ENCODE results near the gene DEUP1. TPM values are rescaled to one million over a fixed set of nuclear protein-coding genes. Genes with fewer than 3 reads are reported as not detected.
"Not testable (repeated sequence)": the region's sequence is repeated elsewhere in the genome, so short reads cannot be mapped to it uniquely, and the experiment has no call there.

DEUP1 gene
- total RNA-seq, 1 donor, result not detected

DNA sequence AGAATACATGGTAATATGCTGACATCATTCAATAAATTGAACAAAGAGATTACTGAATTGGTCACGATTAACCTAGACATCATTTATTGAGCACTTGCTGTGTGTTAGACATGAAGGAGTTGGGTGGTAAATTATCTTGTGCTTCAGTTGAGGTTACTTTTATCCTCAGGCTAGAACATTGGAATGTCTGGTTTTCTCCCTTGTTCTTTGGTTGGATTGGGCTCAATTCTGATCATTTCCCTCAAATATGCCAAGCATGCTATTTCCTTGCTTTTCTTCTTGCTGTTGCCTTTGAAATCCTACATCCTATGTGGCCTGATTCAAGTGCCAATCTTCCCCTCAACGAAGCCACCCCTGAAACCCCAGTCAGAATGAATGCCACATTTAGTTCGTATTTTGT is 65.8 kb downstream of the DEUP1 start:
- H3K9me3 ChIP-seq (ENCODE audit: low read depth, low read length), result no peaks in the 10 kb centered on the region
- no peak overlapping the region for H3K4me3 ChIP-seq (ENCODE audit: low read length)
- H3K27me3 ChIP-seq (ENCODE audit: insufficient read depth, low read length), result peaks cover 8% of the 10 kb centered on the region
- H3K4me1 ChIP-seq (ENCODE audit: insufficient read depth, low read length), result no peaks in the 10 kb centered on the region

GRCh38 chr11:93403930-93404329 is 73.4 kb downstream of the DEUP1 start:
- no peaks in the 10 kb centered on the region for H3K4me1 ChIP-seq (ENCODE audit: insufficient read depth, low read length)
- peaks cover 18% of the 10 kb centered on the region for H3K27me3 ChIP-seq (ENCODE audit: insufficient read depth, low read length)
- H3K4me3 ChIP-seq (ENCODE audit: low read length), result no peak overlapping the region
- H3K9me3 ChIP-seq (ENCODE audit: low read depth, low read length), result no peaks in the 10 kb centered on the region

GRCh38 chr11:93407777-93408401 is 77.3 kb downstream of the DEUP1 start:
- Histone ChIP-seq H3K4me1 (ENCODE audit: insufficient read depth, low read length) (no peaks in the 10 kb centered on the region), H3K27me3 (ENCODE audit: insufficient read depth, low read length) (peaks cover 3% of the 10 kb centered on the region), H3K9me3 (ENCODE audit: low read depth, low read length) (no peaks in the 10 kb centered on the region), H3K4me3 (ENCODE audit: low read length) (no peak overlapping the region)

- H3K4me3 ChIP-seq (ENCODE audit: low read length), result no peak overlapping the region
Observed at GRCh38 chr11:93410441-93410840, 79.9 kb downstream of the DEUP1 start.

DNA sequence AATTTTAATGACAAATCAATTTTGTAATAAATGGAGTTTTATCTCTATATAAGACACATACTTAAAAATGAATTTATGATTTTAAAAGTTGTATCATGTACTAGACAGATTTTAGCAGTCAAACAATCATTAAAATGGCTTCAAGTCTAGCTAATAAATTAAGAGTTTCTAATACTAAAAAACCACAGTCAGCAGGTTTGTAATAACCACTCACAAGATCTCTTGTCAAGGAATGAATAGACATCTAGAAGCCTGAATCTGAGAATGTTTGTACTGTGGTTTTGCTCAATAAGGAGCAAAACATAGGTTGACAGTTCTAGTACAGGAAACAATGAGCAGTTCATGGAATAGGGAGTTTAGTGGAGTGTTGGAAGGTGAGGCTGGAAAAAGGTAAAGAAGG is 81.2 kb downstream of the DEUP1 start:
- Histone ChIP-seq H3K9me3 (ENCODE audit: low read depth, low read length) (no peaks in the 10 kb centered on the region), H3K4me3 (ENCODE audit: low read length) (no peak overlapping the region), H3K27me3 (ENCODE audit: insufficient read depth, low read length) (no peaks in the 10 kb centered on the region), H3K4me1 (ENCODE audit: insufficient read depth, low read length) (no peaks in the 10 kb centered on the region)

More at GRCh38 chr11:93410441-93410840, 79.9 kb downstream of the DEUP1 start:
- H3K4me1 ChIP-seq (ENCODE audit: insufficient read depth, low read length), result no peaks in the 10 kb centered on the region
- no peaks in the 10 kb centered on the region for H3K9me3 ChIP-seq (ENCODE audit: low read depth, low read length)
- no peaks in the 10 kb centered on the region for H3K27me3 ChIP-seq (ENCODE audit: insufficient read depth, low read length)

DNA sequence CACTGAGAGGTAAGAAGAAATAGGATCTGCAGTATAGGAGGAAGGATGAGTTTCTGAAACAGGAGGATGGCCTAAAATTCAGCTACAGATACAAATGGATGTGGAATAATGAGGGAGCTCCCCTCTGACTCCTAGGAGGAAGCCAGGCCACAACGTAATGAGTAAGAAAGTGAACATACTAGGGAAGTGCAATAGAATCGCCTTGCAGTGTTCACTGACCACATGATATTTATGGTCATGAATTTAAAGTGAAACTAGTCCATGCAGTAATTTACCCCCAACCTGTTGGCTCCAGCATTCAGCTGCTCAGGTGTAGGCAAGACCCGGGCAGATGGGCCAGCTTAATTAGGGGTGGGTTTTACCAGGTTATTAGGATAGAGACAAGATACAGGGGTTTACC is 101.7 kb downstream of the DEUP1 start:
- Histone ChIP-seq H3K27me3 (ENCODE audit: insufficient read depth, low read length) (no peaks in the 10 kb centered on the region), H3K4me3 (ENCODE audit: low read length) (no peak overlapping the region), H3K4me1 (ENCODE audit: insufficient read depth, low read length) (no peaks in the 10 kb centered on the region), H3K9me3 (ENCODE audit: low read depth, low read length) (no peaks in the 10 kb centered on the region)

GRCh38 chr11:93443232-93443631 is 112.7 kb downstream of the DEUP1 start:
- H3K9me3 ChIP-seq (ENCODE audit: low read depth, low read length); H3K4me1 ChIP-seq (ENCODE audit: insufficient read depth, low read length); H3K27me3 ChIP-seq (ENCODE audit: insufficient read depth, low read length): not testable (repeated sequence)

DNA sequence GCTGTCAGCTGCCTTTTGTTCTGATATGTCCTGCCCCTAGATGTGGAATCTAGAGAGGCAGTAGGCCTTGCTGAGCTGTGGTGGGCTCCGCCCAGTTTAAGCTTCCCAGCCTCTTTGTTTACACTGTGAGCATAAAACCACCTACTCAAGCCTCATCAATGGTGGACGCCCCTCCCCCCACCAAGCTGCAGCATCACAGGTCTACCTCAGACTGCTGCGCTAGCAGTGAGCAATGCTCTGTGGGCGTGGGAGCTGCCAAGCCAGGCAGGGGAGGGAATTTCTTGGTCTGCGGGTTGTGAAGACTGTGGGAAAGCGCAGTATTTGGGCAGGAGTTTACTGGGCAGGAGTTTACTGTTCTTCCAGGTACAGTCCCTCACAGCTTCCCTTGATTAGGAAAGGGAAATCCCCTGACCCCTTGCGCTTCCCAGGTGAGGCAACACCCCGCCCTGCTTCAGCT is 114.1 kb downstream of the DEUP1 start:
- Histone ChIP-seq H3K4me3 (ENCODE audit: low read length) (no peak overlapping the region), H3K27me3 (ENCODE audit: insufficient read depth, low read length) (no peaks in the 10 kb centered on the region), H3K9me3 (ENCODE audit: low read depth, low read length) (no peaks in the 10 kb centered on the region), H3K4me1 (ENCODE audit: insufficient read depth, low read length) (no peaks in the 10 kb centered on the region)

More at GRCh38 chr11:93443232-93443631, 112.7 kb downstream of the DEUP1 start:
- not testable (repeated sequence) for H3K4me3 ChIP-seq (ENCODE audit: low read length)

GRCh38 chr11:93458286-93458685 is 127.7 kb downstream of the DEUP1 start:
- Histone ChIP-seq H3K4me3 (ENCODE audit: low read length) (no peak overlapping the region), H3K4me1 (ENCODE audit: insufficient read depth, low read length) (no peaks in the 10 kb centered on the region), H3K27me3 (ENCODE audit: insufficient read depth, low read length) (no peaks in the 10 kb centered on the region), H3K9me3 (ENCODE audit: low read depth, low read length) (no peaks in the 10 kb centered on the region)

DNA sequence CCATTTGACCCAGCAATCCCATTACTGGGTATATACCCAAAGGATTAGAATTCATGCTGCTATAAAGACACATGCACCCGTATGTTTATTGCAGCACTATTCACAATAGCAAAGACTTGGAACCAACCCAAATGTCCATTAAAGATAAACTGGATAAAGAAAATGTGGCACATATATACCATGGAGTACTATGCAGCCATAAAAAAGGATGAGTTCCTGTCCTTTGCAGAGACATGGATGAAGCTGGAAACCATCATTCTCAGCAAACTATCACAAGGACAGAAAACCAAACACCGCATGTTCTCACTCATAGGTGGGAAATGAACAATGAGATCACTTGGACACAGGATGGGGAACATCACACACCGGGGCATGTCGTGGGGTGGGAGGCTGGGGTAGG is 133.1 kb downstream of the DEUP1 start:
- not testable (repeated sequence) for H3K27me3 ChIP-seq (ENCODE audit: insufficient read depth, low read length); H3K4me3 ChIP-seq (ENCODE audit: low read length); H3K9me3 ChIP-seq (ENCODE audit: low read depth, low read length); H3K4me1 ChIP-seq (ENCODE audit: insufficient read depth, low read length)

GRCh38 chr11:93464927-93465540 is 134.5 kb downstream of the DEUP1 start:
- Histone ChIP-seq H3K4me3 (ENCODE audit: low read length) (no peak overlapping the region), H3K27me3 (ENCODE audit: insufficient read depth, low read length) (no peaks in the 10 kb centered on the region), H3K9me3 (ENCODE audit: low read depth, low read length) (no peaks in the 10 kb centered on the region), H3K4me1 (ENCODE audit: insufficient read depth, low read length) (no peaks in the 10 kb centered on the region)

DNA sequence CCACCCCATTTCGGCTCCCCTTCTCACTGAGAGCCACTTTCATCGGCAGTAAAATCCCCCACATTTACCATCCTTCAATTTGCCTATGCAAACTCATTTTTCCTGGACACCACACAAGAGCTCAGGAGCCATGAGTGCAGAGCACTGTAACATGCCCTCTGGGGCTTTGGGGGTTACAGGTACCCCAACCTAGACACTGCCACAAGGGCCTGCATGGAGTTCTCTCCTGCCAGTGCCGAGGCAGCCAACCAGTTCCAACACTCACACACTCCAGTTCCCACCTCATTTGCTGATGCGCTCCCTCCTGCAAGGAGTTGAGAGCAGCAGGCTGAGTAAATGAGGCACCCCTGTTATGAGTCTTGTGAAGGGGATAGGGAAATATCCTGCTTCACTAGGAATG is 136.5 kb downstream of the DEUP1 start:
- no peaks in the 10 kb centered on the region for H3K9me3 ChIP-seq (ENCODE audit: low read depth, low read length)
- H3K4me1 ChIP-seq (ENCODE audit: insufficient read depth, low read length), result no peaks in the 10 kb centered on the region
- H3K27me3 ChIP-seq (ENCODE audit: insufficient read depth, low read length), result no peaks in the 10 kb centered on the region
- no peak overlapping the region for H3K4me3 ChIP-seq (ENCODE audit: low read length)

GRCh38 chr11:93468290-93468689 is 137.7 kb downstream of the DEUP1 start:
- no peaks in the 10 kb centered on the region for H3K9me3 ChIP-seq (ENCODE audit: low read depth, low read length)
- H3K4me1 ChIP-seq (ENCODE audit: insufficient read depth, low read length), result no peaks in the 10 kb centered on the region
- H3K27me3 ChIP-seq (ENCODE audit: insufficient read depth, low read length), result no peaks in the 10 kb centered on the region
- H3K4me3 ChIP-seq (ENCODE audit: low read length), result no peak overlapping the region

DNA sequence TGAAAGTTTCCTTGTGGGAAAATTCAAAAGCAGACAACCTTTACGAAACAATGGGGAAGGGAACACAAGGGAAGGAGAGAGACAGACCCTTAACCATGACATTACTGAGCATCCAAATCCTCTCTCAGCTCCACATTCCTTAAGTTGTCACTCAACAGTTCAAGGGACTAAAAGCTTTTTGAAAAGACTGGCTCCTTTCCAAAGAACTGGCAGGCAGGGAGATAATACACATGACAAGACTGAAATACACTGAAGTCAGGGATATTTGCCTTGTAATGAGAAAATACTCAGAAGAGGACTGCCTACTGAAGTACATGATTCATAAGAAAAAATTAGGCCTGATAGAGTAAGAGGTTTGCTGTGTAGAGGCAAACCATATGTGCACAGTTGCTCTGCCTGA is 143.6 kb downstream of the DEUP1 start:
- Histone ChIP-seq H3K27me3 (ENCODE audit: insufficient read depth, low read length) (no peaks in the 10 kb centered on the region), H3K4me3 (ENCODE audit: low read length) (no peak overlapping the region), H3K9me3 (ENCODE audit: low read depth, low read length) (no peaks in the 10 kb centered on the region), H3K4me1 (ENCODE audit: insufficient read depth, low read length) (no peaks in the 10 kb centered on the region)

DNA sequence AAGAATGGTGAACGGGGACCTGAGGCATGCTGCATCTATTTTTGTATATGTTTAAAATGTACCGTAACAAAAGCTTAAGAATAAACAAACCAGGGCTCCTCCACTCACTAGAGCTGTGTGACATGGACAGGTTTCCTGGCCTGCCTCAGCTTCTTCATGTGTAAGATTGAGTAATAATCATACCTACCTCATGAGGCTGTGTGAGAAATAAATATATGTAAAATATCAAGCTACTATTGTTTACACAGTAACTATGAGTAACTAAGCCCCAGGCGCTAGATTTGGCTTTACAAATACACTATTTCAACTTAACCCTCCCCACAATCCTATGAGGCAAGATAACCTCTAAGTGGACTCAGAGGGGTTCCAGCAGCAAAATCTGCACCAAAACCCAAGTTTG is 146.3 kb downstream of the DEUP1 start:
- Histone ChIP-seq H3K27me3 (ENCODE audit: insufficient read depth, low read length) (no peaks in the 10 kb centered on the region), H3K4me3 (ENCODE audit: low read length) (no peak overlapping the region), H3K9me3 (ENCODE audit: low read depth, low read length) (no peaks in the 10 kb centered on the region), H3K4me1 (ENCODE audit: insufficient read depth, low read length) (no peaks in the 10 kb centered on the region)

GRCh38 chr11:93477684-93478234 is 147.2 kb downstream of the DEUP1 start:
- no peak overlapping the region for H3K4me3 ChIP-seq (ENCODE audit: low read length)
- no peaks in the 10 kb centered on the region for H3K27me3 ChIP-seq (ENCODE audit: insufficient read depth, low read length)
- no peaks in the 10 kb centered on the region for H3K9me3 ChIP-seq (ENCODE audit: low read depth, low read length)
- no peaks in the 10 kb centered on the region for H3K4me1 ChIP-seq (ENCODE audit: insufficient read depth, low read length)

Measured in mononuclear cell (primary cell).